Skeletal muscle satellite cell (primary cell): ENCODE measurements around the gene KLHL13.

ENCODE experiments used
- H3K27me3 ChIP-seq: 2 replicates; pipeline ENCODE4 v1.7.0; 2013; ENCODE audit warnings: low read length; ENCODE audit not compliant: control insufficient read depth, insufficient read depth
- H3K36me3 ChIP-seq: 2 replicates; pipeline ENCODE4 v1.7.0; 2013; ENCODE audit warnings: mild to moderate bottlenecking, control low read depth, low read length; ENCODE audit not compliant: insufficient read depth
- H3K4me1 ChIP-seq: 2 replicates; pipeline ENCODE4 v1.7.0; 2013; ENCODE audit warnings: low read length; ENCODE audit not compliant: control insufficient read depth, insufficient read depth
- H3K4me2 ChIP-seq: 2 replicates; pipeline ENCODE4 v1.7.0; 2013; ENCODE audit warnings: mild to moderate bottlenecking, low read length
- H3K4me3 ChIP-seq: 2 replicates; pipeline ENCODE4 v1.7.0; 2013; ENCODE audit warnings: low read length
- H3K9ac ChIP-seq: 2 replicates; pipeline ENCODE4 v1.7.0; 2013; ENCODE audit warnings: mild to moderate bottlenecking, low read depth, low read length, moderate library complexity
- H3K9me3 ChIP-seq: replicated peaks from 2 replicates; pipeline ENCODE4 v1.7.0; 2013; ENCODE audit warnings: mild to moderate bottlenecking, control low read depth, low read length

KLHL13 gene

GRCh38 chrX:118066867-118067515 is 49.6 kb downstream of the KLHL13 start:
- no peaks in the 10 kb centered on the region for H3K4me1 ChIP-seq
- H3K9ac ChIP-seq, result no peak overlapping the region
- no peak overlapping the region for H3K4me3 ChIP-seq
- H3K36me3 ChIP-seq, result no peaks in the 10 kb centered on the region
- peaks cover 2% of the 10 kb centered on the region for H3K27me3 ChIP-seq
- no peaks in the 10 kb centered on the region for H3K9me3 ChIP-seq
- H3K4me2 ChIP-seq, result no peak overlapping the region

- H3K9ac ChIP-seq, result no peak overlapping the region
- H3K4me1 ChIP-seq, result no peaks in the 10 kb centered on the region
- no peak overlapping the region for H3K4me3 ChIP-seq
- H3K4me2 ChIP-seq, result no peak overlapping the region
- H3K36me3 ChIP-seq, result no peaks in the 10 kb centered on the region
- H3K9me3 ChIP-seq, result no peaks in the 10 kb centered on the region
- H3K27me3 ChIP-seq, result no peaks in the 10 kb centered on the region
These were observed 53.6 kb downstream of the KLHL13 start for GRCh38 chrX:118062817-118063615.

GRCh38 chrX:118062048-118062789 is 54.4 kb downstream of the KLHL13 start:
- Histone ChIP-seq H3K4me1 (no peaks in the 10 kb centered on the region), H3K4me3 (no peak overlapping the region), H3K9ac (no peak overlapping the region), H3K27me3 (no peaks in the 10 kb centered on the region), H3K9me3 (no peaks in the 10 kb centered on the region), H3K36me3 (no peaks in the 10 kb centered on the region), H3K4me2 (no peak overlapping the region)

GRCh38 chrX:118058924-118059323 is 57.7 kb downstream of the KLHL13 start:
- Histone ChIP-seq H3K4me3 (no peak overlapping the region), H3K27me3 (no peaks in the 10 kb centered on the region), H3K36me3 (no peaks in the 10 kb centered on the region), H3K4me1 (no peaks in the 10 kb centered on the region), H3K9me3 (no peaks in the 10 kb centered on the region), H3K9ac (no peak overlapping the region), H3K4me2 (no peak overlapping the region)

GRCh38 chrX:118056870-118057269 is 59.7 kb downstream of the KLHL13 start:
- Histone ChIP-seq H3K36me3 (no peaks in the 10 kb centered on the region), H3K9me3 (no peaks in the 10 kb centered on the region), H3K27me3 (no peaks in the 10 kb centered on the region), H3K4me2 (no peak overlapping the region), H3K4me1 (no peaks in the 10 kb centered on the region), H3K9ac (no peak overlapping the region), H3K4me3 (no peak overlapping the region)

- H3K9me3 ChIP-seq, result no peaks in the 10 kb centered on the region
- no peak overlapping the region for H3K4me2 ChIP-seq
- H3K4me1 ChIP-seq, result no peaks in the 10 kb centered on the region
- H3K9ac ChIP-seq, result no peak overlapping the region
- no peak overlapping the region for H3K4me3 ChIP-seq
- H3K36me3 ChIP-seq, result no peaks in the 10 kb centered on the region
- H3K27me3 ChIP-seq, result no peaks in the 10 kb centered on the region
These were observed 66.9 kb downstream of the KLHL13 start for GRCh38 chrX:118049713-118050112.

GRCh38 chrX:118047446-118048186 is 69.0 kb downstream of the KLHL13 start:
- Histone ChIP-seq H3K4me1 (no peaks in the 10 kb centered on the region), H3K9me3 (no peaks in the 10 kb centered on the region)

GRCh38 chrX:118039591-118039990 is 77.0 kb downstream of the KLHL13 start:
- Histone ChIP-seq H3K4me1 (no peaks in the 10 kb centered on the region), H3K9me3 (no peaks in the 10 kb centered on the region), H3K4me3 (no peak overlapping the region), H3K36me3 (no peaks in the 10 kb centered on the region), H3K27me3 (no peaks in the 10 kb centered on the region), H3K4me2 (no peak overlapping the region), H3K9ac (no peak overlapping the region)

More at GRCh38 chrX:118047446-118048186, 69.0 kb downstream of the KLHL13 start:
- Histone ChIP-seq H3K36me3 (no peaks in the 10 kb centered on the region), H3K4me2 (no peak overlapping the region), H3K4me3 (no peak overlapping the region), H3K27me3 (no peaks in the 10 kb centered on the region), H3K9ac (no peak overlapping the region)

GRCh38 chrX:118038614-118039365 is 77.8 kb downstream of the KLHL13 start:
- H3K4me3 ChIP-seq, result no peak overlapping the region
- H3K9ac ChIP-seq, result no peak overlapping the region
- no peaks in the 10 kb centered on the region for H3K36me3 ChIP-seq
- no peaks in the 10 kb centered on the region for H3K4me1 ChIP-seq
- H3K27me3 ChIP-seq, result no peaks in the 10 kb centered on the region
- no peaks in the 10 kb centered on the region for H3K9me3 ChIP-seq
- no peak overlapping the region for H3K4me2 ChIP-seq

GRCh38 chrX:118026631-118027030 is 90.0 kb downstream of the KLHL13 start:
- Histone ChIP-seq H3K36me3 (no peaks in the 10 kb centered on the region), H3K27me3 (no peaks in the 10 kb centered on the region), H3K9ac (no peak overlapping the region)

More at GRCh38 chrX:118026631-118027030, 90.0 kb downstream of the KLHL13 start:
- no peaks in the 10 kb centered on the region for H3K9me3 ChIP-seq
- no peak overlapping the region for H3K4me2 ChIP-seq
- H3K4me3 ChIP-seq, result no peak overlapping the region
- no peaks in the 10 kb centered on the region for H3K4me1 ChIP-seq
